NT2/D1 (cell line): Measurements from ENCODE around the gene INAVA.

Source experiments
- YY1 ChIP-seq: IDR thresholded peaks from 2 replicates; pipeline ENCODE4 v1.6.1; 2011; ENCODE audit not compliant: insufficient read length, insufficient read depth
- ZNF274 ChIP-seq: IDR thresholded peaks from 2 replicates; pipeline ENCODE4 v1.6.1; 2011; ENCODE audit warnings: mild to moderate bottlenecking, low read depth, low read length

DNA sequence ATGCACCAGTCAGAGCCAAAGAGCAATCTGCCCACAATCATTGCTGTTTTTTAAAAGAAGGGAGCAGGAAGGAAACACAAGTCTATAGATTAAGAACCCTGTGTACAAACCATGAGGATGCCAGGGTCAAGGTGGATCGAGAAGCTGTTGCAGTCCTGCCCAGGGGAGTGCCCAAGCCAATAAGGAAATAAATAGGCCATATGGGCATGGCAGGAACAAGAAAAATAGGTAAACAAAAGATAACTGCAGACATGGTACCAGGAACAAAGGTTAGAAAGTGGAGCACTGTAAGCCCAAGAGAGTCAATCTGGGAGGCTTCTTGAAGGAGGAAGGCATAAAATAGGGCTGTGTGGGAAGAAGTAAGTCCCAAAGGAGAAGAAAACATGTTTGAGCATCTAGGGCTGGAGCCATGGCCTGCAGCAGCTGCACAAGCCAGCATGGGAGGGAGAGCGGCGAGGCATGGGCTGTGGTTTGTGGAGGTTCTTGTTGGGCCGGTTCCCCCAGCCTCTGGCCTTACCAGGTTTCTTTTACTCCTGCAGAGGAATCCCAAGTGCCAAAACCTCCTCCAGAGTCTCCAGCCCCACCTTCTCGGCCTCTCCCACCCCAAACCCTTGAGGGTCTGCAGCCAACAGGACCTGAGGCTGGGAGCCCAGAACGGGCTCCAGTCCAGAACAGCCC lies 13.6 kb downstream of the INAVA start:
- TF ChIP-seq YY1 (no peak), ZNF274 (no peak)
